ENCODE results near the gene NTM.

DNA sequence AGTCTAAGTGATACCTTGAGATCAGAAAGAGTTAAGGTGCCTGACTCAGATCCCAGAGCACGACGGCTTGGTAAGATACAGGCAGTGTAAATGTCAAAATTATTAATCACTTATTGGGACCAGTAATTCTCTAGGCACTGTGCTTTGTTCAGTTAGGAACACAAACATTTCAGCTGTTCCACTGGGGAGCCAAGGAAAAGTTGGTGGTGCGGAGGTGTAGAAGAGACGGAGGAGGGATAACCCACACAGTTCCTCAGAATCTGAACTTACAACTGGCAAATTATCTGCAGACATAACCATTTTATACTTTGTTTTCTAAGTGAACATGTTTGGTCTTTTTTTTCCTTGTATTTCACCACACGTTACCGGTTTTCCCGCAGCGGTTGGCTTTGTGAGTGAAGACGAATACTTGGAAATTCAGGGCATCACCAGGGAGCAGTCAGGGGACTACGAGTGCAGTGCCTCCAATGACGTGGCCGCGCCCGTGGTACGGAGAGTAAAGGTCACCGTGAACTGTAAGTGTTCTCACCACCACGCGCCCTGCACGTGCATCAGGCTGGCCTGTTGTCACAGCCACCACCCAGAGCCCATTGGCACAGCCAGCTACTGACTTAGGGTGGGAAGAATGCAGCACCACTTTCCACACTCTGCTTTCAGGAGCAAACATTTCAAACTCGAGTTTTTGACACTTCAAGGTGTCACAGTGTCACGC, 937.0 kb downstream of the NTM start:
- TF ChIP-seq, protein P1, sequence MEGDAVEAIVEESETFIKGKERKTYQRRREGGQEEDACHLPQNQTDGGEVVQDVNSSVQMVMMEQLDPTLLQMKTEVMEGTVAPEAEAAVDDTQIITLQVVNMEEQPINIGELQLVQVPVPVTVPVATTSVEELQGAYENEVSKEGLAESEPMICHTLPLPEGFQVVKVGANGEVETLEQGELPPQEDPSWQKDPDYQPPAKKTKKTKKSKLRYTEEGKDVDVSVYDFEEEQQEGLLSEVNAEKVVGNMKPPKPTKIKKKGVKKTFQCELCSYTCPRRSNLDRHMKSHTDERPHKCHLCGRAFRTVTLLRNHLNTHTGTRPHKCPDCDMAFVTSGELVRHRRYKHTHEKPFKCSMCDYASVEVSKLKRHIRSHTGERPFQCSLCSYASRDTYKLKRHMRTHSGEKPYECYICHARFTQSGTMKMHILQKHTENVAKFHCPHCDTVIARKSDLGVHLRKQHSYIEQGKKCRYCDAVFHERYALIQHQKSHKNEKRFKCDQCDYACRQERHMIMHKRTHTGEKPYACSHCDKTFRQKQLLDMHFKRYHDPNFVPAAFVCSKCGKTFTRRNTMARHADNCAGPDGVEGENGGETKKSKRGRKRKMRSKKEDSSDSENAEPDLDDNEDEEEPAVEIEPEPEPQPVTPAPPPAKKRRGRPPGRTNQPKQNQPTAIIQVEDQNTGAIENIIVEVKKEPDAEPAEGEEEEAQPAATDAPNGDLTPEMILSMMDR (IDR thresholded peaks at IDR 0.05), result no peak
- no peak for TF ChIP-seq POLR2A (IDR thresholded peaks at IDR 0.05)
